ENCODE measurements around the gene PCCA. TPM values are rescaled to one million over a fixed set of nuclear protein-coding genes. Genes with fewer than 3 reads are reported as not detected.

PCCA gene
- total and polyA plus RNA-seq, 12 donors: 27.6 to 176 (median 97.7) TPM

- WGBS, 4 donors: 95 to 100% (median 96%) methylated on average over 1 of the region's 1 CpG
- TF ChIP-seq POLR2A (IDR thresholded peaks at IDR 0.05) (no peak), CTCF (IDR thresholded peaks at IDR 0.05) (no peak)
Observed at GRCh38 chr13:100495455-100495854, 406.6 kb downstream of the PCCA start.

DNA sequence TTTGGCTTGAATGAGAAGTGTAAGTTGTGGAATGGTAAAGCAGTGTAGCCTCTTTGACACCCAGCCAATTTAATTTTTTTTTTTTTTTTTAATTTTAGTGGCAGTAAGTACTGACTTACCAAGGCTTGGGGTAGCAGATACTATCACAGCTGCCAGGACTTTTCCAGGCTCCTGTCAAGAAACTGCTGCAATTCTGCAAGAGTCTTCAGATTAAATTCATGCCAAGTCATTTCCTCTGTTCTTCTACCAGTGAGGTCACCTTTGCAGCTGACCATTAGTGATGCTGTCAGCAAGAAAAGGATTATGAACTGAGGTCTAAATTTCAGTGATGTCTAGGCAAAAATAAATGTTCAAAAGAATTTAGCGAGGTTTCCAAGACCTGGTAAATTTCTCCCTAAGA, 408.5 kb downstream of the PCCA start:
- intact Hi-C loops (cut with DNase I): no loop called here
- Histone ChIP-seq H3K4me3 (no peak overlapping the region), H3K27me3 (no peaks in the 10 kb centered on the region), H3K9me3 (replicated peaks in 1 of 3) (no peaks in the 10 kb centered on the region), H3K4me1 (replicated peaks in 1 of 2) (peaks cover 0 to 6% of the 10 kb centered on the region in 2 donors), H3K27ac (no peak overlapping the region), H3K36me3 (replicated peaks in 1 of 2) (no peaks in the 10 kb centered on the region)
- TF ChIP-seq CTCF (IDR thresholded peaks at IDR 0.05) (no peak), POLR2A (IDR thresholded peaks at IDR 0.05) (no peak)
- WGBS, 4 donors: 83 to 95% (median 95%) methylated on average over 1 of the region's 1 CpG
- no peak for DNase-seq

More at GRCh38 chr13:100495455-100495854, 406.6 kb downstream of the PCCA start:
- no peak for DNase-seq
- Histone ChIP-seq H3K9me3 (replicated peaks in 1 of 3) (no peaks in the 10 kb centered on the region), H3K27me3 (no peaks in the 10 kb centered on the region), H3K27ac (no peak overlapping the region), H3K4me3 (no peak overlapping the region), H3K36me3 (replicated peaks in 1 of 2) (no peaks in the 10 kb centered on the region), H3K4me1 (replicated peaks in 1 of 2) (peaks cover 0 to 20% of the 10 kb centered on the region in 2 donors)
- intact Hi-C loops (cut with DNase I): no loop called here

GRCh38 chr13:100502446-100502845, 413.6 kb downstream of the PCCA start:
- WGBS, 4 donors: 56 to 63% (median 59%) methylated on average over 2 of the region's 2 CpGs
- TF ChIP-seq CTCF (IDR thresholded peaks at IDR 0.05): no peak
- no peak for TF ChIP-seq POLR2A (IDR thresholded peaks at IDR 0.05)
- Histone ChIP-seq H3K27me3 (no peaks in the 10 kb centered on the region), H3K9me3 (replicated peaks in 1 of 3) (no peaks in the 10 kb centered on the region), H3K36me3 (replicated peaks in 1 of 2) (no peaks in the 10 kb centered on the region), H3K27ac (no peak overlapping the region), H3K4me1 (replicated peaks in 1 of 2) (no peaks in the 10 kb centered on the region), H3K4me3 (no peak overlapping the region)
- intact Hi-C loops (cut with DNase I): no loop called here
- DNase-seq: no peak

GRCh38 chr13:100503622-100504021, 414.7 kb downstream of the PCCA start:
- no peaks in the 10 kb centered on the region for H3K27me3 ChIP-seq
- no peak for DNase-seq
- no peak overlapping the region for H3K4me3 ChIP-seq
- no peak overlapping the region for H3K27ac ChIP-seq
- no peaks in the 10 kb centered on the region for H3K4me1 ChIP-seq (replicated peaks in 1 of 2)
- intact Hi-C loops (cut with DNase I): no loop called here
- H3K36me3 ChIP-seq (replicated peaks in 1 of 2): no peaks in the 10 kb centered on the region
- TF ChIP-seq POLR2A (IDR thresholded peaks at IDR 0.05): no peak
- WGBS, 4 donors: 94 to 100% (median 98%) methylated on average over 3 of the region's 3 CpGs
- no peaks in the 10 kb centered on the region for H3K9me3 ChIP-seq (replicated peaks in 1 of 3)

DNA sequence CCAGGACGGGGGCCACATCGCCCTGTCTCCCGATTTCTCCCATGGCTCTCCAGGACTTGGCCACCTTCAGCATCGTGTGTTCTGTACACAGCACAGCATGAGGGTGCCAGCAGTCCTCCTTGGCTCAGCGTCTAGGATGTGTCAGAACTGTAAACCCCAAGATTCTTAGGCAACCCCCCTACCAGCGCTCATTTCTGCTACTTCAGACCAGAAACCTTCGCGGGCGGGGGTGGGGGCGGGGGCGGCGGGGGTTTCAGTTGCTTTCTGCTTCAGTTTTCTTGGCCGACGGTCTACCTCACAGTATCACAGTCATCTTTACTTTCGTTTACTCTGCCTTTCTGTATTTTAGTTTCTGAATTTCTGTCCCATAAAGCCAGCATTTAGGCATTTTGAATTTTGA, 417.3 kb downstream of the PCCA start:
- Histone ChIP-seq H3K4me1 (replicated peaks in 1 of 2) (no peaks in the 10 kb centered on the region), H3K27ac (no peak overlapping the region), H3K36me3 (replicated peaks in 1 of 2) (no peaks in the 10 kb centered on the region), H3K9me3 (replicated peaks in 1 of 3) (no peaks in the 10 kb centered on the region), H3K4me3 (no peak overlapping the region), H3K27me3 (no peaks in the 10 kb centered on the region)
- 87 to 93% (median 90%) methylated on average over 15 of the region's 15 CpGs for WGBS, 4 donors
- no peak for DNase-seq
- intact Hi-C loops (cut with DNase I): no loop called here
- no peak for TF ChIP-seq CTCF (IDR thresholded peaks at IDR 0.05)
- TF ChIP-seq POLR2A (IDR thresholded peaks at IDR 0.05): no peak

All from adrenal gland (tissue), 12 donors.